ENCODE results near the gene USP44. TPM values are rescaled to one million over a fixed set of nuclear protein-coding genes. Genes with fewer than 3 reads are reported as not detected.
A peak's percentile ranks its signal among the peaks of the same experiment; 100 is the strongest.
"Not testable (repeated sequence)": the region's sequence is repeated elsewhere in the genome, so short reads cannot be mapped to it uniquely, and the experiment has no call there.

USP44 gene
- total RNA-seq, 1 experiment from 2014 or later, result 0.74 TPM

- DNase-seq (ENCODE audit: low read depth), result no peak
Observed at GRCh38 chr12:95509300-95509699, 42.0 kb downstream of the USP44 start.

GRCh38 chr12:95506707-95507523 lies 44.4 kb downstream of the USP44 start:
- DNase-seq (ENCODE audit: low read depth), result no peak

DNA sequence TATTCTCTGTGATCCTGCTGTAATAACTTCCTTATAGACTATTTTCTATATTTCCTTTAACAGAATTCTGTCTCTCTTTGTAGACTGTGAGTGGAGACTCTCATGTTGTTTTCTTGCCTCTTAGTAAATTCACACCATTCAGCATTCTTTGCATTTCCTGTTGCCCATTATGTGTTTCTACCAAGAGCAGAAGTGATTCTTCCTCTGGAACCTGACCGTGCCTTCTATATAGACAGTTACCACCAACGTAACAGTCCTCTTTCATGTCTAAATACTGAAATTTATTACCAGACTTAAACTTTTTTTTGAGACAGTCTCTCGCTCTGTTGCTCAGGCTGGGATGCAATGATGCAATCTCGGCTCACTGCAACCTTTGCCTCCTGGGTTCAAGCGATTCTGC lies 46.2 kb downstream of the USP44 start:
- no peak for DNase-seq (ENCODE audit: low read depth)

- DNase-seq (ENCODE audit: low read depth), result no peak
Observed at GRCh38 chr12:95504140-95504539, 47.1 kb downstream of the USP44 start.

DNA sequence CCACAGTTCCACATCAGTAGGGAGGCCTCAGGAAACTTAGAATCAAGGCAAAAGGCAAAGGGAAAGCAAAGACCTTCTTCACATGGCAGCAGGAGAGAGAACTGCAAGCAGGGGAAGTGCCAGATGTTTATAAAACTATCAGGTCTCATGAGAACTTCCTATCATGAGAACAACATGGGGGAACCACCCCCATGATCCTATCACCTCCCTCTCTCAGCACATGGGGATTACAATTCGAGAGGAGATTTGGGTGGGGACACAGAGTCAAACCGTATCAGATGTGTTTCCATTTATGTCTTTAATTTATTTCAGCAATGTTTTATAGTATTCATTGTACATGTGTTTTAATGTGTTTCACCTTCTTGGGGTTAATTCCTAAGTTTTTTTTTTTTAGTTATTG lies 51.5 kb downstream of the USP44 start:
- DNase-seq (ENCODE audit: low read depth), result no peak

GRCh38 chr12:95498968-95499367 lies 52.3 kb downstream of the USP44 start:
- DNase-seq (ENCODE audit: low read depth), result no peak

GRCh38 chr12:95497031-95497430 lies 54.2 kb downstream of the USP44 start:
- no peak for DNase-seq (ENCODE audit: low read depth)

DNA sequence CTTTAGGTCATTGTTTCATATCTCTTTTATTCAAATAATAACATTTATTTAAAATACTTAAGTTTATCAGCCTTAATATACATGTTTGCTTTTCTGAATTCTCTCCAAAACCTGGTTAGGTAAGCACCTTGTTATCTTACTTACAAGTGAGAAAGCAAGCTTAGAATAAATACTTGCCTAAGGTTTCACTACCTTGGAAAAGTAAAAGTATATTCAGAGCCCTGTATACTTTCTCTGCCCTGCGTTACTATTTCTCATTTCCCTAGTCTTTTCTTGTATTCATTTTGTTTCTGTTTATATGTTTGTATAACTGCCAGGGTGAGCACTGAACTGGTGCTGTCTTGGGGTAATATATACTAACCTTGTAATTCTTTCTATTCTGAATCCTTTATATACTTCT lies 55.8 kb downstream of the USP44 start:
- DNase-seq (ENCODE audit: low read depth), result no peak

GRCh38 chr12:95494888-95495287 lies 56.4 kb downstream of the USP44 start:
- DNase-seq (ENCODE audit: low read depth), result no peak

DNA sequence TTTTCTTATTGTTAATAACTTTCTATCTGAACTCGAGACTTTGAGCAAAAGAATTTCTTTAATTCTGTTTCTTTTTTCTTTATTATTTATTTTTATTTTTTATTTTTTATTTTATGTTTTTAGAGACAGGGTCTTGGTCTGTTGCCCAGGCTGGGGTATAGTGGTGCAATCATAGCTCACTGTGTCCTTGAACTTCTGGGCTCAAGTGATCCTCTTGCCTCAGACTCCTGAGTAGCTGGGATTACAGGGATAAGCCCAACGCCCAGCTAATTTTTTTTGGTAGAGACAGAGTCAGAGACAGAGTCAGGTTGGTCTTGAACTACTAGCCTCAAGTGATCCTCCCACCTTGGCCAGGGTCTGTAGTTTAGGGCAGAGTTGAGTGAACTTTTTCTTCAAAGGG lies 58.8 kb downstream of the USP44 start:
- no peak for DNase-seq (ENCODE audit: low read depth)

- no peak for DNase-seq (ENCODE audit: low read depth)
Observed at GRCh38 chr12:95487024-95487423, 64.3 kb downstream of the USP44 start.

DNA sequence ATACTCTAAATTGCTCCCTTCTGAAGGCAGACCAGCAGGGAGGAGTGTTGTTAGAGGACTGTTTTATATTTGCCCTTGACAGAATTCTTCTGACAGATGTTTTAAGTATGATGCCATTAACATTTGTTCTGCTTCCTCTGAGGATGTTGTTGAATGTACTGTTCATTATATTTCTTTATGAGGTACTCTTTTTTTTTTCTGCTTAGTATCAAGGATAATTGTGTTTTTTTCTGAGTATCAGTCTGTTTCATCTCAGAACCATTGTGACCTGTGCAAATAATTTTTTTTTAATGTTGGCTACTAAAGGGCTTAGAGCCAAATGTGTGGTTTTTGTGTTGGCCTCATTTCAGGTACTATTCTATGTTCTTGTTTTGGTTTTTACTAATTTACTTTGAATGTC lies 66.8 kb downstream of the USP44 start:
- no peak for DNase-seq (ENCODE audit: low read depth)

- not testable (repeated sequence) for DNase-seq (ENCODE audit: low read depth)
Observed at GRCh38 chr12:95482564-95482963, 68.7 kb downstream of the USP44 start.

- DNase-seq (ENCODE audit: low read depth), result no peak
Observed at GRCh38 chr12:95481888-95482287, 69.4 kb downstream of the USP44 start.

DNA sequence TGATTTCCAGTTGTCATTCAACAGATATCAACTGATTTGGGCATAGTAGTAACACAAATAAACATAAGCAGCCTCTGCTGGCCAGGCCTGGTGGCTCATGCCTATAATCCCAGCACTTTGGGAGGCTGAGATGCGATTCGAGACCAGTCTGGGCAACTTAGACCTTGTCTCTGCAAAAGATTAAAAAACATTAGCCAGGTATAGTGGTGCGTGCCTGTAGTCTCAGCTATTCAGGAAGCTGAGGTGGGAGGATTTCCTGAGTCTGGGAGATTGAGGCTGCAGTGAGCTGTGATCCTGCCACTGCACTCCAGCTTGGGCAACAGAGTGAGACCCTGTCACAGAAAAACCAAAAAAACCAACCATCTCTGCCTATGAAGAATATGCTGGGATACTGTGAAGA lies 70.2 kb downstream of the USP44 start:
- no peak for DNase-seq (ENCODE audit: low read depth)

- no peak for DNase-seq (ENCODE audit: low read depth)
Observed at GRCh38 chr12:95480230-95480629, 71.0 kb downstream of the USP44 start.

GRCh38 chr12:95474660-95474958 lies 76.7 kb downstream of the USP44 start:
- peak; percentile 17 for DNase-seq (ENCODE audit: low read depth)

DNA sequence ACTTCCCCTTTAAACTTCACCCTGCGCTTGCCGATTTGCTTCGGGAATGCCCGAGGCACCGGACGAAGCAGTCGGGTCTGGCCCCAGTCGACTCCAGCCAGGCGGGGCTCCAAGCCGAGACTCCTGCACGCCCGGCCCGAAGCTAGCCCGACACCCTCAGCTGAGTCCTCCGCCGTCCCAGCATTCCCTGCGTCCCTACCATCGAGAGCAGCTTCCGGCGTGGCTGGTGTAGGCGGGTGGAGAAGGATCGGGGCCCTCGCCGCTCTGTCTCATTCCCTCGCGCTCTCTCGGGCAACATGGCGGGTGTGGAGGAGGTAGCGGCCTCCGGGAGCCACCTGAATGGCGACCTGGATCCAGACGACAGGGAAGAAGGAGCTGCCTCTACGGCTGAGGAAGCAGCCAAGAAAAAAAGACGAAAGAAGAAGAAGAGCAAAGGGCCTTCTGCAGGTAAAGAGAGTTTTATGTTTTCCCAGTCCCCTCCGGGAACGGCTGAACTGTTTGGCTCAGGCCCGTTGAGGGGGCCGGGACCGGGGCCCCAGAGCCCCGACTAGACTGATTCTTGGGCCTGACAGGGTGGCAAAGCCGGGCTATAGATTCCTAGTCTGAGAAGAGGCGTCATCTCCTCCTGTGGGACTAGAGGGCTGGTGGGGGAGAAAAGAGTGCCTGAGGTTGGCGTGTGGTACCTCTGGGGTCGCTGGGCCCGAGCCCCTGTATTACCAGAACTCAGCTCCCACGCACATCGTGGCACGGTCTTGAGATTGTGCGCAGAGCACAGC lies 77.2 kb downstream of the USP44 start, which contains the start of gene METAP2:
TSS of gene METAP2 (plus strand) at position 269 of the 776 bp plus-strand sequence. CDS start at position 297, 28 bp downstream.
- DNase-seq (ENCODE audit: low read depth), result peak; percentile 99

DNA sequence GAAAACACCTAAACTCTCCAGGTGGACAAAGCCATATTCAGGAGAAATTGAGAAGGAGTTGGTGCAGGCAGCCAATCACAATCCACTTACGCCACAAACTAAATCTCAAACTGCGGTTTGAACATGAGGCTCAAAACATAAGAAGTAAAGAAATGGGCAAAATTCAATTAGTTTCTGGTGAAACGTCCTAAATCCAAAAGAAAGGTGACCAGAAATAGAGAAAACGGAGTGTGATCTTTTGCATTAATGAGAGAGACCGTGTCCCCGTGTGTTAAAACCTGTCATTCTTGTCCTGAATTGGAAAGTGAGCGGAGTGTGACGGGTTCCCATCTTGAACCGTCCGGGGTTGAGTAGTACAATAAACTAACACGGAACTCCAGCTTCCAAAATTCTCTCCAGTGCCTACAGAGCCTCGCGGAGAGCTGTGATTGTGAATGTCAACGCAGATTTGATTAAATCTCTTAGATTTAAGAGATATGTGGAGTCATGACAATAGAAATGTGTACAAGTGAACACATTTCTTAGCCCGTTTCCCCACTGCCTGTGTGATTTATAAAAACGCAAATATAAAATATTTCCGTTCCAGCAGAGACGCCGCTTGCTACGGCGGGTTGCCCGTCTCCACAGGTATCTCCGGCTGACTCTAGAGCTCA lies 77.9 kb downstream of the USP44 start:
- peak; percentile 42 for DNase-seq (ENCODE audit: low read depth)

GRCh38 chr12:95470300-95470699 lies 81.0 kb downstream of the USP44 start:
- no peak for DNase-seq (ENCODE audit: low read depth)

All from Daoy (cell line).